Tibial nerve (tissue), 4 donors: Measurements from ENCODE around the gene PLCB4.
A peak's percentile ranks its signal among the peaks of the same experiment; 100 is the strongest.

Source experiments
- CTCF ChIP-seq, 5 experiments: fragments of 200-600 bp in 3 of 5; fragments of 450-650 bp in 2 of 5; sonication (generic) in 3 of 5; IDR thresholded peaks; one replicate each; pipeline ENCODE4 v1.5.1; 2016 to 2019; ENCODE audit warnings: antibody characterized with exemption in 5 of 5, mild to moderate bottlenecking in 3 of 5, moderate library complexity in 2 of 5
- EP300 ChIP-seq, 2 donors: sonication (generic); formaldehyde crosslinking; IDR thresholded peaks; one replicate each; pipeline ENCODE4 v1.6.1; 2017; ENCODE audit warnings: antibody characterized with exemption in 2 of 2, mild to moderate bottlenecking in 1 of 2
- POLR2A ChIP-seq, 2 donors: fragments of 450-650 bp; IDR thresholded peaks; one replicate each; pipeline ENCODE4 v1.6.1; 2017; ENCODE audit warnings: antibody characterized with exemption in 2 of 2, mild to moderate bottlenecking in 2 of 2, moderate library complexity in 2 of 2

GRCh38 chr20:9075264-9076095 is 6.6 kb downstream of the PLCB4 start:
- no peak for TF ChIP-seq CTCF (IDR thresholded peaks at IDR 0.05)
- no peak for TF ChIP-seq POLR2A (IDR thresholded peaks at IDR 0.05)
- TF ChIP-seq EP300 (IDR thresholded peaks at IDR 0.05), result peak in 1 of 2 donors; percentile 68
